Inflammatory macrophage (primary cell): Measurements from ENCODE around the gene PDGFC.

Experiments
- DNase-seq, 2 donors: peaks; one replicate each; pipeline ENCODE4 v3.0.0-alpha.2; 2020 to 2022

The PDGFC gene

GRCh38 chr4:156733582-156733981 is 238.0 kb downstream of the PDGFC start:
- DNase-seq = no peak

- DNase-seq = no peak
Measured at GRCh38 chr4:156732634-156733033, 239.0 kb downstream of the PDGFC start.

GRCh38 chr4:156729416-156729815 is 242.2 kb downstream of the PDGFC start:
- no peak for DNase-seq

GRCh38 chr4:156725257-156725656 is 246.3 kb downstream of the PDGFC start:
- DNase-seq = no peak

- DNase-seq = no peak
Measured at GRCh38 chr4:156723951-156724668, 247.5 kb downstream of the PDGFC start.

- DNase-seq = no peak
Measured at GRCh38 chr4:156718226-156718625, 253.4 kb downstream of the PDGFC start.

GRCh38 chr4:156711193-156711590 is 260.4 kb downstream of the PDGFC start:
- no peak for DNase-seq
